Stimulated activated CD4-positive, alpha-beta T cell treated with anti-CD3 and anti-CD28 coated beads, TNF-alpha, amount 100 ng/mL, for 4 hours (primary cell): ENCODE data around the gene DCAF6.
A peak's percentile ranks its signal among the peaks of the same experiment; 100 is the strongest.
"Not testable (repeated sequence)": the region's sequence is repeated elsewhere in the genome, so short reads cannot be mapped to it uniquely, and the experiment has no call there.

Experiments used
- DNase-seq, 3 experiments: peaks; one replicate each; pipeline ENCODE4 v3.0.0-alpha.2; 2020; ENCODE audit warnings: low read depth in 3 of 3

DCAF6 gene, protein sequence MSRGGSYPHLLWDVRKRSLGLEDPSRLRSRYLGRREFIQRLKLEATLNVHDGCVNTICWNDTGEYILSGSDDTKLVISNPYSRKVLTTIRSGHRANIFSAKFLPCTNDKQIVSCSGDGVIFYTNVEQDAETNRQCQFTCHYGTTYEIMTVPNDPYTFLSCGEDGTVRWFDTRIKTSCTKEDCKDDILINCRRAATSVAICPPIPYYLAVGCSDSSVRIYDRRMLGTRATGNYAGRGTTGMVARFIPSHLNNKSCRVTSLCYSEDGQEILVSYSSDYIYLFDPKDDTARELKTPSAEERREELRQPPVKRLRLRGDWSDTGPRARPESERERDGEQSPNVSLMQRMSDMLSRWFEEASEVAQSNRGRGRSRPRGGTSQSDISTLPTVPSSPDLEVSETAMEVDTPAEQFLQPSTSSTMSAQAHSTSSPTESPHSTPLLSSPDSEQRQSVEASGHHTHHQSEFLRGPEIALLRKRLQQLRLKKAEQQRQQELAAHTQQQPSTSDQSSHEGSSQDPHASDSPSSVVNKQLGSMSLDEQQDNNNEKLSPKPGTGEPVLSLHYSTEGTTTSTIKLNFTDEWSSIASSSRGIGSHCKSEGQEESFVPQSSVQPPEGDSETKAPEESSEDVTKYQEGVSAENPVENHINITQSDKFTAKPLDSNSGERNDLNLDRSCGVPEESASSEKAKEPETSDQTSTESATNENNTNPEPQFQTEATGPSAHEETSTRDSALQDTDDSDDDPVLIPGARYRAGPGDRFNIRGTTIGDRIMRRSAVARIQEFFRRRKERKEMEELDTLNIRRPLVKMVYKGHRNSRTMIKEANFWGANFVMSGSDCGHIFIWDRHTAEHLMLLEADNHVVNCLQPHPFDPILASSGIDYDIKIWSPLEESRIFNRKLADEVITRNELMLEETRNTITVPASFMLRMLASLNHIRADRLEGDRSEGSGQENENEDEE

DNA sequence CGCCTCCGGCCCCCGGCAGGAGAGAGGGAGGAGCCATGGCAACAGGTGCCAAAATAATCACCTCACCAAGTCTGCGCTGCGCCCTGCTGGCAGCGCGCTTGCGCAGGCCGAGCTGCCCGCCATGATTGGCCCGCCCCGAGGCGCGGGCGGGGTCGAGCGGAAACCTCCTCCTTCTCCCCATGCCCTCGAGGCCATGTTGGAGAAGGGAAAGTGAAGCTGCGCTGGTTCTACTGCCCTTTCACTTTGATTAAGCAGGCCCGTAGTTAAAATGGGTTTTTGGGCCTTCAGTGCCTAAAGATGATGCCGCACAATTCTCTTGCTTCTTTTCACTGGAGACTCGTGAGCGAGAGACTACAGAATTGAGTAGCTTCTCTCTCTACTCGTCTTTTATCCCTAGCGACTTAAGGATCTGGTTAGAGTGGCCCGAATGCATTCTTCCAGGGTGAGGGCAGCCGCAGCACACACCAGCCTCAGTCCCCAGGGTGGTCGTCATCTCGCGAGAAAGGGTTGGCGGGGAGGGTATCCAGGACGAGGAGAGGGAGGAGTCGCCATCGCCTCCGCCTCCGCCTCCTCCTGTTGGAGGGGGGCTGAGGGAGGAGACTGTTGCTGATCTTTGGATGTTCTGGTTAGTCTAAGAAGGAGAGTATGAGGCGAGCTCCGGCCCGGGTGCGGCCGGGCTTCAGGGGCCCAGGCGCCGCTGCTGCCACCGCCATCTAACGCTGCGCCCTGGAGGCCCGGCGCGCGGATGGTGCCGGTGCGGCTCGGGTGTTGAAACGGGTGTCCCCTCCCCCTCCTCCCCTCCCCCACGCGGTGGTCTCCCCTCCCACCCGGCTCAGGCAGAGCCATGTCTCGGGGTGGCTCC is at the start of gene DCAF6:
Gene DCAF6 (plus strand): TSS at position 616 of the 862 bp plus-strand sequence. CDS start 229 bp downstream, at position 845.
- DNase-seq: peak; percentile 82 to 96 (median 96)

DNA sequence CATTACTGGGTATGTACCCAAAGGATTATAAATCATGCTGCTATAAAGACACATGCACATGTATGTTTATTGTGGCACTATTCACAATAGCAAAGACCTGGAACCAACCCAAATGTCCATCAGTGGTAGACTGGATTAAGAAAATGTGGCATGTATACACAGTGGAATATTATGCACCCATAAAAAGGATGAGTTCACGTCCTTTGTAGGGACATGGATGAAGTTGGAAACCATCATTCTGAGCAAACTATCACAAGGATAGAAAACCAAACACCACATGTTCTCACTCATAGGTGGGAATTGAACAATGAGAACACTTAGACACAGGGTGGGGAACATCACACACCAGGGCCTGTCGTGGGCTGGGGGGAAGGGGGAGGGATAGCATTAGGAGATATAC is 49.3 kb upstream of the DCAF6 start:
- DNase-seq: not testable (repeated sequence)

DNA sequence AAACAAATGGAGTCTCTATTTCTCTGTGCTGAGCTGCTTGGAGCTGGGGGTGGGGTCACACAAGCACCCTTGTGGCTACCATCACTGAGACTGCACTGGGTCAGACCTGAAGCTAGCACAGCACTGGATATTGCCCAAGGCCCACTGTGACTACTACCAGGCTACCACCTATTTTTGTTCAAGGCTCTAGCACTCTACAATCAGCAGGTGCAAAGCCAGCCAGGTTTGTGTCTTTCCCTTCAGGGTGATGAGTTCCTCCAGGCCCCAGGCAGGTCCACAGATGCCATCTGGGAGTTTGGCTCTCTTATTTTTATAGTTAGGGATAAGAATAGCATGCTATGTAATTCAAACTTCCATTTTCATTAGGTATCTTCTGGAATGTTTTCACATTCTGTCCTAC is 46.1 kb upstream of the DCAF6 start:
- DNase-seq: no peak

DNA sequence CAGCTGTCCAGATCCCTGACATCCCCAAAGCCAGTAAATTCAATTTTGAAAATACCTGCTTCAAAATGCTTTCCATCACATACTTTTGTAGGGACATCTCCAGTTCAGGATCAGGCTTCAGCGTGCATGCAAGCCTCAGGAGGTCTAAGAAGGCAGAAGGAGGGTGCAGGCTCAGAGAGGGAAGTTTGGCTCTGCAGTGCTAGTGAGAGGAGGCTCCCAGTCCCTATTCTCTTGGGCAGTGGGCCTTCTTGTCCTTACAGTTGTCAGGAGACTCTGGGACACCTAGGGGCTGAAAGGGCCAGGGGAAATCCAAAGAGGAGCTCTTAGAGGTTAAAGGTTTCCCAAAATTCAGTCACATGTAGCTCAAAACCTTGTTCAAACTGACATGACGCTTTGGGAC is 42.7 kb upstream of the DCAF6 start:
- no peak for DNase-seq

DNA sequence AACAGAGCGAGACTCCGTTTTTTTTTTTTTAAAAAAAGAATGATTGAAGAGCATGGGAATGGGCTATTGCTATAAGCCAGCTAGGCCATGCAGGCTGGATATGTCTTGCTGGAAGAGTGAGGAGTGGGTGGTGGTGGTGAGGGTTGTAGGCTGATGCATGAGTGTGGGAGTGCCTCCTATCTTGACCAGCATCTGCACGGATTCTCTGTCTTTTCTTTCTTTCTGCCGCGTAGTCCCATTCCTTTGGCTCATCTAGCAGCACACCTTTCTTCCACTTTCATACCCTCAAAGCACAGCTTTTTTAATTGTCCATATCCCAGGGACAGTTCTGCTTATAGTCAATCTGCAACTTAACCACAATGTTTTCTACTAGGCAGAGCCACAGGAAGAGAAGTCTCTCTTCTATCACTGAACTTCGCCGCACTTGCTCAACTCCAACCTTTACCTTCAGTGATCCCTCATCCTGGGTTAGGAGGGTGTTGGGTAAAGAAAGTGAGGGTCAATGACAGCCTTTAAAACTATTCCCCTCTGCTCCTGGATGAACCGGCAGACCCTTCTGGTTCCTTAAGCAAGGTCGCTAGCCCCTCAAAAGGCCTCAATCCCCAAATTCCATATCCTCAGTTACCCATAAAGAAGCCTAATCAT is 37.8 kb upstream of the DCAF6 start:
- no peak for DNase-seq

DNA sequence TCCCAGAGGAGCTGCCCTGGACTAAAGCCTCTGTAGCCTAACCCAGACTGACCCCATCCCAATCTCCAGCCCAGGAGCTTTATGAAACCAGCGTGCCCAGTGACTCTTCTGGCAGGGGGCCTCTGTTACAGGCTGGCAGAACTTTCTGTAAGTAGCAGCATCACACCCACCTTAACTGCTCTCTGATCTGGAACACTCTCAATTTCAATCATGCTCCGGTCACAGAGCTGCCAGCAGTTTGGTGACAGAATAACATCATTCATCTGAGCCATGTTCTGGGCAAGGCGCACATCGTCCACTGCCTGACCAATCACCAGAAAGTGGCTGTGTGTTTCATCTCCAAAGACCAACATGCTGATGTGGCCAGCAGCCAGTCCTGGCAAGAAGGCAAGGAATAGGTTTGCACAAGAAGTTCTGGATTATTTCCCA is 37.2 kb upstream of the DCAF6 start:
- no peak for DNase-seq

DNA sequence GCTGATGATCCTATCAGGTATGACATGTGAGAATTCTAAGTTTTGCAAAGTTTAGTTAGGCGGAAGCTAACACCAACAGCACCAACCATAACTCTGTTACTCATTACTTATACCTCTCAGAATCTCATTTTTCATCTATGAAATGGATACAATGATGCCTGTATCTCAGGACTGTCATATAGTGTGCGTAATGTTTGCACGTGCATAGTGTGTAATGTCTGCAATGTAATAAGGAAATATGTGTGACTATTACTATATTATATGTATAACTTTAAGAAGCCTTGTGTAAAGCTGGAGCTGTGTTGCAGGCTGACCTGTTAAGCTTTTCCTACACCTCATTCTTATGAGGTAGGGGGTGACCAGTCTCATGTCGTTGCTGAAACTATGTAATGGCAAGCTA is 35.6 kb upstream of the DCAF6 start:
- DNase-seq: no peak

DNA sequence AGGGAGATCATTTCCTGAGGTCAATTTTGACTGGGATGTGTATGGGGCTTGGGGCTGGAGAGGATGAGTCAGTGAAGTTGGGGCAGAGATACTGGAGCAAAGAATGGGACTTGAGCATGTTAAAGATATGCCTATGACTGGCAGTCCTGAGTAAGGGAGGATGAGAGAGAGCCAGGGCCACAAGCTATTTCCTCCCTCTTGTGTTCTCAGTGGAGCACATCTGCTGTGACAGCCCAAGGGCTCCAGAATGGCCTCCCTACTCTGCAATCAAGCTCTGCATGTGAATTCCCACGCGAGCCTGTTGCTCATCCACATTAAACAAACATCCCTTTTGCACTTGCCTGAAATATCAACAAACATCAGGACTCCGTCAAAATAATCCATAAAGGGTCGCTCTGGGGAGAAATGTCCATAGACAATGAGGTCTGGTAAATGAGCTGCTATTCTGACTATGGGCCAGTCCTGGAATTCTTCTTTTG is 31.8 kb upstream of the DCAF6 start:
- no peak for DNase-seq

DNA sequence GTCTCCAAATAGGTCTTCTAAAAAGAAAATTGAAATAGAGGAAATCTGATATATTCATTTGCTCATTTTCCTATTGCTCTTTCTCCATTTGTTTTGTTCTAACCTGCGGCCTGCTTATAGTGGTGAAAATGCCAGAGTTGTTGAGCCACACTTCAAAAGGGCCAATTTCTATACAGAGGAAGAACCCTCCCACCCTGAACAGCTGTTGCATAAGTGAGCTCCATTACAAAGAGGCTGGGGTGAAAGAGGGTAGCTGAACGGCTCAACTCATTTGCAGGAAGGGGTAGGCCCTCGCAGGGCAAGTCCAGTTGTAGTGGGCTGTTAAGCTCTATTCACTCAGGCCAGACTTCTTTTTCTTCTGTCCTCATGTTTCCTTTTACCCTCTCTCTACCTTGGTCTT is 31.3 kb upstream of the DCAF6 start:
- no peak for DNase-seq

DNA sequence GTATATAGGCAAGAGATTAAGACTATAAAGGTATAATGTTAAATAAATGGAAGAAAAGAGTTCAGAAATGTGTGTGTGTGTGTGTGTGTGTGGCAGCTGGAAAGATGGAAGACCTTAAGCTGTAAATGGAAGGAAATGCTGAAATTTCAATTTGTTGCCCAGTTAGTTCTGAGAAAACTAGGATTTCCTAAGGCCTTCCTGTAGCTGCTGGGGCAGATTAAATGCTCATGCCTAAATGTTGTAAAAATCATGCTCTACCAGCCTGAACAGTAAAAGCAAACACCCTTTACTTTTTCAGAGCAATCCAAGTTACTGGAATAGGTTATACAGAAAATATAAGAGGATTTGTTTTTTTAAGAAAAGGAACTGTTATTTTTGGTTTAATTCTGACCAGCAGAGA is 30.8 kb upstream of the DCAF6 start:
- no peak for DNase-seq

DNA sequence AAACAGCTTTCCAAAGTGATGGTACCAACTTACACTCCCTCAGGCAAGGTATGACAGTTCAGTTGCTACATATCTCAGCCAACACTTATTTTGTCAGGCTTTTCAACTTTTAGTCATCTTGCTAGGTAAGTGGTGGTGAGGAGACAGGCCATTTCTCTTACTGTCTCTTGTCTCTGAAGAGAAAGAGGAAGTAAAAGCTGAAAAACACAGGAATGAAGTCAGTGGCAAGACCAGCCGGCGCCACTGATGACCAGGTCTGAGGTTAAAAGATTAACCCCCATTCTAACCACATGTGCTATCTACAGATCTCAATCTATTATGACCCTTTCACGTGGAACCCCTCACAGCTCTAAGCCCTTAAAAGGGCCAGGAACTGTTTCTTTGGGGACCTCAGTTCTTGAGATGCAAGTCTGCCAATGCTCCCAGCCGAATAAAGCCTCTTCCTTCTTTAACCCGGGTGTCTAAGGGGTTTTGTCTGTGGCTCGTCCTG is 26.7 kb upstream of the DCAF6 start:
- no peak for DNase-seq

DNA sequence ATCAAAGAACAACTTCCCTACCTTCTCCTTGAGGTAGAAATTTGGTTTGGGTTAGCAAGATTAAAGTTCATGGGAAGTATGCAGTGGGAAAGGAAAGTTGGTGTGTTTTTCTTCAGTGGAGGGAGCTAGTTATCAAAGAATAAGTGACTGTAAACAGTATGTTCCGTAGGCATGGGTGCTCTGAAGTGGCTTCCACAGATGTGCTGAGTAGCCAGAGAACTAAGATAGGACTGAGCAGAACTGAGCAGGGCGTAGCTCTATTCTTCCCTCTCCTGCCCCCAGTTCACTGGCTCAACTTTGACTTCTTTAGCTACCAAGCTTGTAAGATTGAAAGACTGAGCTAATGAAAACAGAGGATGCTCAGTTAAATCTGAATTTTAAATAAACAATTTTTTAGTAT is 26.0 kb upstream of the DCAF6 start:
- DNase-seq: no peak

DNA sequence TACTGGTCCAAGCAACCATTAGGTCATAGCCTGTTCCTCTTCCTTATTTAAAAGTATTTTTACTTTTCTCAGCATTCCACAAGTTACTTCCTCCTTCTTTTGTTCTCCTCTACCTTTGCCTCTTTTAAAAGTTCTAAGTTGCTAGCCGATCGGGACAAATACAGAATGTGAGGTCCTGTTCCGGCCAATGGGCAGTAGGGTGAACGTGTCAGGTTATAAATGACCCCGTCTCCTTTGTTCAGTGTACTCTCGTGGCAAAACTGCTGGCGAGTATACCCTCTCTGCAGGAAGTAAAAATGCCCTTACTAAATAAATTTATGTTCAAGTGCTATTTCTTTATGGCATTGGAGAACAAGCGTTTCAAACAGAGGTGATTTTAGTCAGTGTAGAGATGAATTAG is 25.1 kb upstream of the DCAF6 start:
- DNase-seq: no peak

DNA sequence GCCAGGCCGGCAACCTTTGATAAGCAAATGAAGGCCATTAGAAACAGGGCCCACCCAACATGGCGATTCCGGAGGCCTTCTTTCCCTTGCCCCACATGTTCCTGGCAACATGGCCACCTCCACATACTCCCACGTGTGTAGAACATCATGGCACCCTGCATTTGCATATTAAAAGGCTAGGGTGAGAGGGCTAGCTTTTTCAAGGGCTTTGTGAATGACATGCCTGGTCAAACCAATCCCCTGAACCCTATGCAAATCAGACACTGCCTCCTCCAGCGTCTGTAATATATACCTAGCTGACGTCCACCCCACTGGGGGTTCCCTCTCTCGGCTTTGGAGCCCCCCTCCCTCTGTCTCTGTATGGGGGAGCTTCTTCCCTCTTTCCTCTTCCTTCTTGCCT is 24.2 kb upstream of the DCAF6 start:
- no peak for DNase-seq

DNA sequence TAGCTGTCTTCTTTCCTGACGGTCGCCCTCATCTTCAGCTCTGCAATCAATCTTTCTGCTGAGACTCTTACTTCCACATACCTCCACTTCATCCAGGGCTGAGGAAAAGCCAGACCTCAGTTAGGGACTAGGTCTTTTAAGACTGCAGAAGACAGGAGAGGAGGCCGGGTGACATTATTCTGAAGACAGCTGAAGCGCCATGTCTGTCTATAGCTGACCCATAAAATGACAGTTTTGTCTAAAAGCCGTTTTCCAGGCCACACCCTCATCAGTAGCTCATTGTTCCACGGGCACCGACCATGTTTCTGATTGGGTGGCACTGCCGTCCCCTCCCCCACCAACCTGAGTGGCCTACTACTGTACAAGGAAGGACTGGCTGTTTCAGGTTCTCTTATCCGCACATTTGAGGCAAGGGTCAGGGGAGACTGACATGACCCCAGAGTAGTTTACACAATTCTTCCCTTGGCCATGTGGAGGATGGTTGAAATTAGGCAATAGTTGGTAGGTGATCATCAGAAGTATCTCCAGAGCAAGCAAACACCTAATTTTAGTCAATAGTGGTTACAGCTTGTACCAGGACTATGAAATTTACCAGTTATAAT is 22.5 kb upstream of the DCAF6 start, which contains the start of gene ADCY10:
Gene ADCY10 (minus strand): TSS at position 240 of the 602 bp plus-strand sequence. CDS start 8,994 bp downstream, outside the sequence.
- no peak for DNase-seq

DNA sequence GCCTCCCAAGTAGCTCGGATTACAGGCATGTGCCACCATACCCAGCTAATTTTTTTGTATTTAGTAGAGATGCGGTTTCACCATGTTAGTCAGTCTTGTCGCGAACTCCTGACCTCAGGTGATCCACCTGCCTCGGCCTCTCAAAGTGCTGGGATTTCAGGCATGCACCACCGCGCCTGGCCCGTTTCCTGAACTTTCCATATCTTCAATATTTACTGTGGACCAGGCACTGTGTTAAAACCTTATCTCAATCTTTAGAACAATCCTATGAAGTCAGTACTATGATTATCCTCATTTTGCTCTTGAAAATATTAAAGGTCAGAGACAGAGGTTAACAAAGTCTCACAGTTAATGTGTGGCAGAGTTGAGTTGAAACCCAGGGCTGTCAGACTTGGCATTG is 20.9 kb upstream of the DCAF6 start:
- no peak for DNase-seq

DNA sequence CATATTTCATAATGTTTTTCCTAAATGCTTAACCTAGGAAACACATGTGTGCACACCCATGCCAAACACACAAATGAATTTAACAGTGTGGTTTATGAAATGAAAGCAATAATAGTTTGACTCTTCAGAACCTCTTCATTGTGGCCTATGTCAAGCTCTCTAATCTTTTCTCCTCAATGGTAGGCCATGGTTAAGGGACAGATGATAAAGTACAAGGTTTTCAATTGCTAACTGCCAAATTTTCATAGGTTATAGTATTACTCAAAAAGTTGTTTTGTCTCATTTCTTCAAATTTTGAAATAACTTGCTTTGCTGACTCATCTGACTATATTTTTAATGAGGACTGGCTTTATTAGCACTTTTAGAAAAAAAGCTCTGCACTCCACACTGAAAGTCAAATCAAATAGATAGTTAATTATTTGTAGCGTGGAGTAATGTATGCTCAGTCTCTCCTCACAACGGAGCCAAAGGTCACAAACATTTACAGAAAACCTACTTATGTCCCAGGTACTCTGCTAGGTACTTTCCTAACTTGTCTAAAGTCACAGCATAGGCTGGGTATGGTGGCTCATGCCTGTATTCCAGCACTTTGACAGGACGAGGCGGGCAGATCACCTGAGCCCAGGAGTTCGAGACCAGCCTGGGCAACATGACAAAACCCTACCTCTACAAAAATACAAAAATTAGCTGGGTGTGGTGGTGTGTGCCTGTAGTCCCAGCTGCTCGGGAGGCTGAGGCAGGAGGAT is 19.5 kb upstream of the DCAF6 start:
- DNase-seq: no peak

DNA sequence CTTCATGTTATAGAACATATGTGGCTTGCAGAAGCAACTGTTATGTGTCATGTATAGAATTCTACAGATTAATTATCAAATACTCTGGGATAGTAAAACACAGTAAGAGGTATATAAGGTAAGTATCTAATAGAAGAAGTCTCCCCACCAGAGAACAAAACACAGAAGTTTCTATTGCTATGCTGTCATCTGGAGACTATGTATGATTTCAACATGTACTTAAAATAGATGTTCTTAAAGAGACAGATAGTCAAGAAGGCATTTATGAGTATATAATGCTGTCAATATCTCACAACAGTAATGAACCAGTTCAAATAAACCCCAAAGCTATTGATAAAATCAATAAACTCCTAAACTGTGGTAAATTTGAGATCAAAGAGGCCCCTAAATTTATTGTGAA is 14.5 kb upstream of the DCAF6 start:
- DNase-seq: no peak

DNA sequence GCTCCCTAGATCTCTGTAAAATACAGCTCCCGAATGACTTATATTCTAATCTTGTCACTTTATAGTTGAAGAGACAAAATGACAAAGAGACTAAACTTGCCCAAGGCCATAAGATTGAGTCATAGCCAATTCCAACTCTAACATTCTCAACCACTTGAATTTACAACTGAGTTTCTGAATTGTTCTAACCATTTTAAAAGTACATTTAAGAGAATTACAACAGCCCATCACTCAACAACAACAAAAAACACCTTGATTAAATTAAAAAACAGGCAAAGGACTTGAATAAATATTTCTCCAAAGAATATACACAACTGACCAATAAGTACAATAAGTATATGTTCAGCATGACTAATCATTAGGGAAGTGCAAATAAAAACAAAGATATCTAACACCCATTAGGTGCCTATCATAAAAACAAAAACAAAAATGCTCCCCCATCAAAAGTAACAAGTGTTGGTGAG is 13.8 kb upstream of the DCAF6 start:
- no peak for DNase-seq
